HUDEP-2 (cell line): ENCODE data around the gene DSC3.
"Not testable (repeated sequence)": the region's sequence is repeated elsewhere in the genome, so short reads cannot be mapped to it uniquely, and the experiment has no call there.

Source experiments
- DNase-seq, 76 experiments: peaks; one replicate each; lab custom pipeline; 2025; ENCODE audit not compliant: unreplicated experiment in 76 of 76; lab: John Stamatoyannopoulos, UW

DSC3 gene

DNA sequence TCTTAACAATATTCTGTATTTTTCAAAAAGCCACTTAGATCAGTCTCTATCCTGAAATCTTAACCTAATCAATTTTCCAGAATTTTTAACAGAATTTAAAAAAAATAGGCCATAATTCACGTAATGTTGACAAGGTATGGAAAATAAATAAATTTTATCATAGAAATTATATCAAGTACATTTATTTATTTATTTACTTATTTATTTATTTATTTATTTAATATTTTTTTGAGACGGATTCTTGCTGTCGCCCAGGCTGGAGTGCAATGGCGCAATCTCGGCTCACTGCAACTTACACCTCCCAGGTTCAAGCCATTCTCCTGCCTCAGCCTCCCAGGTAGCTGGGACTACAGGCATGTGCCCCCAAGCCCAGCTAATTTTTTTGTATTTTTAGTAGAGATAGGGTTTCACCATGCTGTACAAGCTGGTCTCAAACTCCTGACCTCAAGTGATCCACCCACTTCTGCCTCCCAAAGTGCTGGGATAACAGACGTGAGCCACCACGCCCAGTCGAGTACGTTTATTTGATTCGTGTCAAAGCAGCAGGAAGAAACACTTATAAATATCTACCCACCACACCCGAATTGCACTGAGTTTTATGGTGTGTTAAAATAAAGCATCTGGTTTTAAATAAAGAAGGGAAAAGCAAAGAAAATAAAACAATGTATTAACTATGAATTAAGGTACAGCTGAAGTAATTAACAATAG lies 60.1 kb downstream of the DSC3 start:
- DNase-seq, result peak in 1 of 76 experiments; percentile 3

DNA sequence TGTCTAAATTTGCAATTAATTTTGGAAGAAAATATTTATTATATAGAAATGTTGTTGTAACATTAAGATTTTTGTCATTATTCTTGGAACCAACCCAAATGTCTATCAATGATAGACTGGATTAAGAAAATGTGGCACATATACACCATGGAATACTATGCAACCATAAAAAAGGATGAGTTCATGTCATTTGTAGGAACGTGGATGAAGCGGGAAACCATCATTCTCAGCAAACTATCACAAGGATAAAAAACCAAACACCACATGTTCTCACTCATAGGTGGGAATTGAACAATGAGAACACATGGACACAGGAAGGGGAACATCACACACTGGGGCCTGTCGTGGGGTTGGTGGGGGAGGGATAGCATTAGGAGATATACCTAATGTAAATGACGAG lies 64.5 kb downstream of the DSC3 start:
- not testable (repeated sequence) for DNase-seq

DNA sequence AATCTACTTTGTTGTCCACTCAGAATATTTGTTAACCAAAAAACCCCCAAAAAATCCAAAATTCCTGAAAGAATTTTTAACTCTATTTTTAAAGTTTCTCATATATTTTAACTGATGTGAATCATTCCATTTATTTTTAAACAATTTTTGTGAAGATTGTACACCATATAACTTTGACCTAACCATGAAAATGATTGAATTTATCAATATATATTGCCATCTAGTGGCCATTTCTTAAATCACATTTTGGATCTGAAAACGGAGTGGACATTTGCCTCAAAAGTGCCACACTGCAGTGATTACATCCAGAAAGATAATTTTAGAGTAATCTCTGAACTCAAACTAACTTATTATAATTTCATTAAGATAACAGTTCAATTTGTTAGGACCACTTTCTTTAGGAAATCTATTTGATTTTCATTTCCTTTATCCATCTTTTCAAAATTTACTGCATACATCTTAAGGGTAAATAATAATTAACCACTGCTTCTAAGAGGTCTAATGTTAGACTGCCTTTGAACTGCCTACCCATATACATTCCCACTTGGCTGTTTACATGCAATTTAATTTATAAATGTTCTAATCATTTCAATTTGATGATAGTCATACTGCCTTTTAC lies 71.1 kb downstream of the DSC3 start:
- DNase-seq, result peak in 23 of 76 experiments; percentile 0 to 64 (median 28)

DNA sequence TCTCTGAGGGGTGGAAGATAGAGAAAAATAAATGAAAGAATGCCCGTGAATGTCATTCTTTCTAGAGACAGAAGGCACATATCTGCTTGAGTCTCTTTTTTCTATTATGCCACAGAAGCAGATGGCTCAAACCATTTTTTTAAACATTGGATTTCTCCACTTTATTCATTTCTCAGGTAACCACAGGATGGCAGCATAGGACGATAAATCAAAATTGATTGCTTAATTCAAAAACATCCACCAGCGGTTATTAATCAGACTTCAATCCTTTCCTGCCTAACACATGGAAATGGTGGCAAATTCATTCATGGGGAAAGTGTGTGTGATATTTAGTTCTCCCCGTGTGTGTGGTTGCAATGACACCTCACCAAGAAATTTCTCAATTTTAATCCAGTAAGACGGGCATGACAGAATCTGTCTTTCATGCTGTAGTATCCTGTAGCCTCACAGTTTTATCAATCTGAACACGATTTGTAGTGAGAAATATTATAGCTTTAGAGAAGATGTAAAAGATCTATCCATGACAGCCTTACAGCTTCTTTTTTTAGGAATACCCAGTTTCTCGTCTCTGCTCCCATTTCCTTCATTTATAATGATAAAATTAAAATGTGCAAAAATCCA lies 72.2 kb downstream of the DSC3 start:
- peak in 16 of 76 experiments; percentile 1 to 65 (median 39) for DNase-seq

DNA sequence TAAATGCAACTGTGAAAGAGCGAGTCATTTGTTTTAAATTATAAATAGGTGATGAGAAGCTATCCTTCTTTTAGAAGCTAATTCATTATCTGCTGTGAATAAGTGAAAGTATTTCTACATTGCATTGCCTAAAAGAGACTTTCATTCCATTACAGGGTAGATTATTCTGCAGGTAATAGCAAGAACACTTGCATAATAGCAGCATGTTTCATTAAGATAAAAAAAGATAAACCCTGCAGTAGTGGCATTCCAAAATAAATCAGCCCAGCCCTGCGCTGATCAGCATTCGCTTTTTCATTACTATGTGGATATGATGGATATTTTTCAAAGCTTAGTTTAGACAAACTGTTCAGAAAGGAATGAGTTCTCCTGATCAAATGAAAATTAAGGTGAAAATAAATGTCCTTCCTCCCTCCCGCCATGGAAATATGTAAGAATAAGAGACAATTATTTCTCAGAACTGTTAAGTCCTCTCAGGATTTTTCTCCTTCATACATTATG lies 72.8 kb downstream of the DSC3 start:
- DNase-seq, result no peak

DNA sequence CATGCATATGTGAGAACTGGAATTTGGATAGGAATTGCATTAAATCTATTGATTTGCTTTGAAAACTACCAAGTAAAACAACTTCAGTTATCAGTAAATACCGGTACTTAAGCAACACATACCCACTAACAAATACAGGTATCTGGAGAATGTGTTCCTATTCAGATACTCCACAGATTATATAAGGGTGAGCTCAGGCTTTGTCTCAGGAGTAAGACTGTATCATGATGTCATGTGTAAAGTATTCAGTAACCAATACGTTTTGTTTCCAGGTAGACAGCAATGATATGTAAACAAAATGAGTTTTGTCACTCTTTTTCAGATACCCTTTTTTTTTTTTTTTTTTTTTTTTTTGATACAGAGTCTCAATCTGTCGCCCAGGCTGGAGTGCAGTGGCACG lies 74.8 kb downstream of the DSC3 start:
- no peak for DNase-seq

DNA sequence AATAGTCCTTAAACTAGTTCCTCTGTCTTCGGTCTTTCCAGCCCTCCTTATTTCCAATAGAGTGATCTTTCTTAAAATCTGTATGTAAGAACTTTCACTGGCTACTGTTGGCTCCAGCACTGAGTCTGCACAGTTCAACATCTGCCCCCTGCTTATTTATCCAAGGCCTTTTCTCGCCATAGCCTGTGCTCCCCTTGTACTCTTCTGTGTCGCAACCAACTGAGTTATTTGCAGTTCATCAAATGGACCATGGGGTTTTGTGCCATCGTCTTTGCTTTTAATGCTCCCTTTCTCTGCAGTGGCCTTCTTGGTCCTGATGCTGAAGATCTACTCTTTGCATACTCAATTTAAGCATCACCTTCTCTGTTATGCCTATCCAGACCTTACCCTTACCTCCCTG lies 77.3 kb downstream of the DSC3 start:
- DNase-seq, result no peak

DNA sequence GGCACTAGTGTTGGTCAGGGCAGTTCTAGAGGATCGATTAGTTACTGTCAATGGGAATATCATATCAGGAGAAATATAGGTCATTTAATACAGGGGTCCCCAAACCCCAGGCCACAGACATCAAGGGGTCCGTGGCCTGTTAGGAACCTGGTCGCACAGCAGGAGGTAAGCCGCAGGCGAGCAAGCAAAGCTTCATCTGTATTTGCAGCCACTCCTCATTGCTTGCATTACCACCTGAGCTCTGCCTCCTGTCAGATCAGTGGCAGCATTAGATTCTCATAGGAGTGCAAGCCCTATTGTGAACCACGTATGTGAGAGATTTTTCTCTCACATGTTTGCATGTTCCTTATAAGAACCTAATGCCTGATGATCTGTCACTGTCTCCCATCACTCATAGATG lies 81.9 kb downstream of the DSC3 start:
- DNase-seq, result no peak

DNA sequence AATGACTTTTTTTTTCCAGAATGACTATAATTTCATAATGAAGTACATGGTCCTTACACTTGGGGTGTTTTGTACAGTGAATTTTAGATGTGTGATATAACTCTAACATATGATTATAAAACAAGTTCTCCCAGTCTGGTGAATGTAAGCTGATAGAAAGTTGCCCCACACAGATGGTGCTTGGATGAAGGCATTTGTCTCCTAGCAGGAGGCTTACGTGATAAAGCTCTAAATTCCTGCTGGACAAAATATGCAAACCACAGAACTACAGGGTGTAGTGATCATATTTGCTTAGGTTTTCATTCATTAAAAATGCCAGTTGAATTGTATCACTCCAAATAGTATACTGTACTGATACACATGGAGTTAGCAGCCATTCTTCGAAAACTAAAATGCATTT lies 85.5 kb downstream of the DSC3 start:
- DNase-seq, result no peak

DNA sequence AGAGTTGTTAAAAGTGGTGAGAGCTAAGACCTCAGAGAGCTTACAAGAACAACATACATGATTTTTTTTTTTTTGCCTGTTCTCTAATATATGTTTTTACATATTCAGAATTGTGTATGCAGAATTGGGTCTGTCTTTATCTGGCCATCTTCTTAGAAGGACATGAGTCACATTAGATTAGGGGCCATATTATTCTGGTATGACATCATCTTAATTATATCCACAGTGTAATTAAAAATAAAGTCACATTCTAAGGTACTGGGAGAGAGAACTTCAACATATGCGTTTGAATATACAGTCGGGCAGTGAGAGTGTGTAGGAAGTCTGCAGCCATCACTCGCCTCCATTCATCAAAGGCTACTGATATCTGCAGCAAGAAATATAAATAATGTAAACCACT lies 88.3 kb downstream of the DSC3 start:
- DNase-seq, result no peak

DNA sequence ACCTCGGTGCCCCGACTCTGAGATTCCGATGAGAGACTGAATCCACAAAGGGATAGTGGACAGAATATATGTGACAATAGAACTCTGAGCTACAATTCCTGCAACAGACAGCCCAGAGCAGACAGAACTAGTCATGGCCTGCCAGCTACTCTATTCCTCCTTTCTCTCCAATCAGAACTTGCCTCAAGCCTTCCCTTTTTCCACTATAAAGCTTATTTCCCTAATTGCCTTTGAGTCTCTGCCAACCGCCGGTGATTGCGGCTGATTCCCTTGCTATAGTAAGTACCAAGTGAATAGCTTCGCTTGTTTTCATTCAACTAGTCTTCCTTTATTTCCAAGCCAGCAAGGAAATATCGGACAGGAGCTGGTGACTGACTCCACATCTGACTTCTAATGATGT lies 96.8 kb downstream of the DSC3 start:
- no peak for DNase-seq

DNA sequence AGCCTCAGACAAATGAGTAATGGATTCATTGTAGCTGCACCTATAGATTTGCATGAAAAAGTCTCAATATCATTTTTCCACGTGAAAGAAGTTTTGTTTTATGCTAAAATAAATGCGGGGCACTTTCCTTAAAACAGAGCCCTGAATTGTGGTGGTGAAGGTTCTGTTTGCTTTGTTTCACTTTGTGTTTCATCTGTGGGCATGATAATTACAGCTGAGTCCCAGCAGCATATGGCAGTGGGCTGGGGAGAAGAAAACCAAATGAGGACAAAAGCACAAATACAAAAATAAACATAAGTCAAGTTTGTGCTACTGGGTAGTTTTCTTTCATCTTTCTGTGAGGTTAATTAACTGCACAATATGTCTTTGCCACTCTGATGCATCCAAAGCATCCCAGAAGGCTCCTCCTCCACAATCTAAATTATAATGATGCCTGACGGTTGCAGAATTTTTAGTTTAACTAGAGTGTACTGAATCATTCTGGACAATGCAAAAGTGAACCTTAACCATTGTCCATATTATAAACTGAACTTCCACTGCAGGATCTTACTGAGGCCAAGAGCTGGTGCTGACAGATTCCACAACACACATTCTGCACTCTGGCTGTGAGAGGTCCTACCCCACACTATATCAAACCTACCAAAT lies 97.6 kb downstream of the DSC3 start:
- DNase-seq, result no peak

DNA sequence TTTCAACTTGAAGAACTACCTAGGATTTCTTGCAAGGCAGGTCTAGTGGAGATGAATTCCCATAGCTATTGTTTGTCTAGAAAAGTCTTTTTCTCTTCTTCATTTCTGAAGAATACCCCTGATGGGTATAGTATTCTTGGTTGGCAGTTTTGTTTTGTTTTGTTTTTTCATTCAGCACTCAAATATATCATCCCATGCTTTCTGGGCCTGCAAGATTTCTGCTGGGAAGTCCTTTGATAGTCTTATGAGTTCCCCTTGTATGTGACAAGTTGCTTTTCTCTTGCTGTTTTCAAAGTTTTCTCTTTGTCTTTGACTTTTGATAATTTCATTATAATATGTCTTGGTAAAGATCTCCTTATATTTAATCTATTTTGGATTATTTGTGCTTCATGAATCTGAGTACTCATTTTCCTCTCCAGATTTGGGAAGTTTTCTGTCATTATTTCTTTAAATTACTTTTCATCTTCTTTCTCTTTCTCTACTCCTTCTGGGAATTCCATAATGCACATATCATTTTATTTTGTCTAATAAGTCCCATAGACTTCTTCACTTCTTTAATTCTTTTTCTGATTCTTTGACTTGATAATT lies 101.5 kb downstream of the DSC3 start:
- DNase-seq, result no peak
